Stomach smooth muscle (tissue), 2 donors: ENCODE measurements around the gene SGCD.
A peak's percentile ranks its signal among the peaks of the same experiment; 100 is the strongest.

Source experiments
- H3K27ac ChIP-seq: one replicate; pipeline ENCODE4 v1.7.0; 2013; ENCODE audit warnings: mild to moderate bottlenecking, low read length, inconsistent platforms
- H3K27me3 ChIP-seq, 2 donors: one replicate each; pipeline ENCODE4 v1.7.0; 2013; ENCODE audit warnings: low read length in 2 of 2; ENCODE audit not compliant: insufficient read depth in 2 of 2, control insufficient read depth in 1 of 2
- H3K36me3 ChIP-seq, 2 donors: one replicate each; pipeline ENCODE4 v1.7.0; 2013; ENCODE audit warnings: low read length in 2 of 2; ENCODE audit not compliant: control insufficient read depth in 2 of 2, insufficient read depth in 2 of 2
- H3K4me1 ChIP-seq: one replicate; pipeline ENCODE4 v1.7.0; 2013; ENCODE audit warnings: low read length; ENCODE audit not compliant: control insufficient read depth, insufficient read depth
- H3K4me3 ChIP-seq, 2 donors: one replicate each; pipeline ENCODE4 v1.7.0; 2013; ENCODE audit warnings: low read length in 2 of 2
- H3K9ac ChIP-seq, 2 donors: one replicate each; pipeline ENCODE4 v1.7.0; 2013; ENCODE audit warnings: low read length in 2 of 2, mild to moderate bottlenecking in 1 of 2
- H3K9me3 ChIP-seq, 2 donors: one replicate each; pipeline ENCODE4 v1.7.0; 2013; ENCODE audit warnings: low read length in 2 of 2; ENCODE audit not compliant: control insufficient read depth in 2 of 2
- donor health status: healthy.
- donor health status: Pancreatic carcinoma.

Gene SGCD

DNA sequence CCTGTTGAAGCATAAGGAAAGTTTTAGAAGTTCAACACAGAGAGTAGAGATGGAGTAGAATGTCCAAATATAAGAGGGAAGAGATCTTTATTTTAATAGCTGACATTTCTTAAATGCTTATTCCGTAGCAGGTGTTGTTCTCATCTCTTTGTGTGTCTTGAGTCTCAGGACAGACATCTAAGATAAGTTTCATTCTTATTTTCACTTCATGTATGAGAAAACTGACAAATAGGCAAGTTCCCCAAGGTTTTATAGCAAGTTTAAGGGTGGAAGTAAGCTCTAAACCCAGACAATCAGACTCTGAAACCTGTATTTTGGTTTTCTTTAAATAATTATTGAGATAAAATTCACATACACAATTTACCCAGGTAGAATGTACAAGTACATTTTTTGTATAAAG is 294.8 kb downstream of the SGCD start:
- H3K27me3 ChIP-seq: no peaks in the 10 kb centered on the region
- H3K4me3 ChIP-seq: no peak overlapping the region
- no peak overlapping the region for H3K27ac ChIP-seq
- no peak overlapping the region for H3K9ac ChIP-seq
- no peaks in the 10 kb centered on the region for H3K4me1 ChIP-seq
- no peaks in the 10 kb centered on the region for H3K9me3 ChIP-seq
- no peaks in the 10 kb centered on the region for H3K36me3 ChIP-seq

DNA sequence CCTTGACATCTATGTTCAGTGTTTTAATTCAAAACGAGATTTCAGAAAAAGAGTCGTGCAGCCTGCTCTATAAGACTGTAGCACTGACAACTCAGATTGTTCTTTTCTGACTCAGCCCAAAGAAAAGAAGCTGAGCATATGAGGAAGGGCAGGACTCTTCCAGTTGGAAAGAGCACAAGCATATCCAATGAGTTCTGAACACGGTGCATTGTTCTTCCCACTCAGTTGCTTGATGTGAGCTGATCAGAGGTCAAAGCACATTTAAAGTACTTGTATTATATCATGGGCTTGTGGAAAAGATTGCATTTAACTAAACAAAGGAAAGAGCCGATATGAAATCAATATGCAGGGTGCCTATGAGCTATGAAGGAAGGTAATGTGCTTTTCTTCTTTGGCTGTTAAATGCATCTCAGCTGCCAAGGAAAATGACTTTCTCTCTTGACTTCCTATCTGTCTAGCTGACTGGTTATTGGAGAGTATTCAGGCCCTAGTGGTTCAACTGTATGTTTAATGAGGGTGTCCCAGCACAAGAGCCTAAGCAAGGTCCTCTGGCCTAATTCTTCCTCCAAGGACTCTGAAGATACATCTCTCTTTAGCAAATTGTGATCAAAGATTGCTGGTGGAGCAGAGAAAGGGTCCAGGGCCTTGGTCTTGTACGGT is 296.5 kb downstream of the SGCD start:
- Histone ChIP-seq H3K36me3 (no peaks in the 10 kb centered on the region), H3K9ac (no peak overlapping the region), H3K4me3 (no peak overlapping the region), H3K4me1 (no peaks in the 10 kb centered on the region), H3K27ac (no peak overlapping the region), H3K27me3 (no peaks in the 10 kb centered on the region), H3K9me3 (no peaks in the 10 kb centered on the region)

DNA sequence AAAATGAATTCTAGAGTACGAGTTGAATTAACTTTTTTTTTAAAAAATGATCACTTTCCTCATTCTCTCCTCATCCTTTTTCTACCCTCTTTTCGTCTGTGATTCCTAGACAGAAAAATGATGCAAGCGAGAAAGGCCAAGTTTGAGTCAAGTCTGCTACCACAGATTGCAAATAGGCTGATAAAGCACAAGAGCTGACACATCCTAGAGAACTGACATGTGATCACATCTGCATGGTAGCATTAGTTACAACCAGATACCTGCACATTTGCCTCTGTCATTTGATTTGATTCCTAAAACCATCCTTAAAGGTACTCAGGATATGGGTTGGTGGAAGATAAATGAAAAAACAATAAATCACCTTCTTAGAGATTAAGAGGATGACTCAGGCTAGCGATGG is 297.7 kb downstream of the SGCD start:
- Histone ChIP-seq H3K9ac (no peak overlapping the region), H3K27ac (no peak overlapping the region)

DNA sequence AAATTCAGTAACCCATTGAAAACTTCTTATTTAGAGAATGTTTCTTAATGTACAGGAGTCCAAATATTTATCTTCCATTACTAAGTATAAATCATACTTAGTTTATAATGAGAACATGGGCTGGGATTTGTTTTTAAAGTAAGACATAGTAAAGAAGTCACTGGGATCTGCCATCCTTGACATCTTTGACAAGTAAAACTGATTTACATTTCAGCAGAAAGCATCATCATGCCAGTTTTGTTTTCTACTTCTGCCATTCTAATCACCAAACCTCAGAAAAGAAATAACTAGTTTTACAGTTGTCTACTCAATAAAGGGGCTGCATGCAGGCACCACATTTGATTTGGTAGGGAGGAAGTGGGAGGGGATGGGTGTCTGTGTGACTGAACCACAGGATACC is 301.5 kb downstream of the SGCD start:
- Histone ChIP-seq H3K27ac (no peak overlapping the region), H3K9ac (no peak overlapping the region), H3K36me3 (no peaks in the 10 kb centered on the region), H3K9me3 (no peaks in the 10 kb centered on the region), H3K4me3 (no peak overlapping the region), H3K4me1 (no peaks in the 10 kb centered on the region), H3K27me3 (no peaks in the 10 kb centered on the region)

More for the DNA sequence above, 297.7 kb downstream of the SGCD start:
- no peaks in the 10 kb centered on the region for H3K36me3 ChIP-seq
- no peaks in the 10 kb centered on the region for H3K4me1 ChIP-seq
- no peak overlapping the region for H3K4me3 ChIP-seq
- H3K27me3 ChIP-seq: no peaks in the 10 kb centered on the region
- H3K9me3 ChIP-seq: no peaks in the 10 kb centered on the region

DNA sequence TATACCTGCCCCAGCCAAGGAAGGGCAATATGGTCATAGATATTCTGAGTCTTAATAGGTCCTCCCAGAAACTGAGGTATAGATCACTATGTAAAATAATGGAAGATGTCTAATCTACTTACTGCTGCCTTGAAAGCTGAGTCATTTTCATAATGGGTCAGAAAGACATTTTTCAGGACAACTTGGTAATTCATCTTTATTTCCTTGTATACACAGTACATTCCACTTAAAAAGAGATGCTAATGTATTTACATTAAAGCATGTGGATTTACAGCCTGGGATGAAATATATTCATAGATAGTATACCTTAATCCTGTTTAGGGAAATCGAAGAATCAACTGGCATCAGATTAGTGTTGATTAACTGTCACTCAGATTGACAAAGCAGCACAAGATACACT is 304.0 kb downstream of the SGCD start:
- Histone ChIP-seq H3K27me3 (no peaks in the 10 kb centered on the region), H3K4me1 (no peaks in the 10 kb centered on the region), H3K9ac (no peak overlapping the region), H3K4me3 (no peak overlapping the region), H3K36me3 (no peaks in the 10 kb centered on the region), H3K27ac (no peak overlapping the region), H3K9me3 (no peaks in the 10 kb centered on the region)

DNA sequence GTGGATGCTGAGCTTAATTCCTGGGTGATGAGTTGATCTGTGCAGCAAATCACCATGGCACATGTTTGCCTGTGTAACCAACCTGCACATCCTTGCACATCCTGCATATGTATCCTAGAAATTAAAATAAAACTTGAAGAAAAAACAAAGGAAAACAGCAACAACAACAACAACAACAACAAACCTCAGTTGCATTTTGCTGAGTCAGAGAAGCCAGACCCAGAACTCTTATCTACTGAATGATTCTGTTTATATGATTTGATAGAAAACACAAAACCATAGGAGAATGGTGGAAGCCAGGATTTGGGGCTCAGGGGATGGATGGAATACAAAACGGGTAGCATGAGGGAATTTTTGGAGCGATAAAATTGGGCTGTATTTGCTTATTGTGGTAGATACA is 307.3 kb downstream of the SGCD start:
- peaks cover 0 to 4% of the 10 kb centered on the region in 2 donors for H3K36me3 ChIP-seq
- no peaks in the 10 kb centered on the region for H3K27me3 ChIP-seq
- no peaks in the 10 kb centered on the region for H3K9me3 ChIP-seq
- no peak overlapping the region for H3K4me3 ChIP-seq
- H3K9ac ChIP-seq: no peak overlapping the region
- H3K27ac ChIP-seq: no peak overlapping the region
- H3K4me1 ChIP-seq: no peaks in the 10 kb centered on the region

DNA sequence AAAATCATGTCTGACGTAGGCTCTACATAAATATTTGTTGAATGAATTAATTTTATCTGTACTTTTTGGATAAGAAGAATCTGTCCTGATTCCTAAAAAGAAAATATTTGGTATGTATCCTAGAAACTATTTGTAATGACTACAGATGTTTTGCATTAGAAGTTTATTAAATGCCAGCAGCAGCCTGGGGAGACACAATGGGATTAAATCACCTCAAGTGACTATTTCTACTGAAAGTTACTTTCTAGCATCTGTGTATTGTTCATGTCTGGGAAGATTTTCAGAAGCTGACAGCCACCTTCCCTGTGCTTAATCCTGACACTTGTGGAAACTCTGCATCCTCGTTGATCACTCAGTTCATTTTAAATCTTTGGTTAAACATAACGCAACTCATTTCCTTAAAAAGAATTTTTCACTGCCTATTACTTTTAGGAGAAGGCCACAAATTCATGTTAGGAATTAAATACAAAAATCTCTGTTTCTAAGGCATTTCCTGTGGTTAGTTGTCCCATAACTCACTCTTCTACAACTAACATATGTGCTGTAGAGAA is 313.8 kb downstream of the SGCD start:
- no peaks in the 10 kb centered on the region for H3K27me3 ChIP-seq
- no peak overlapping the region for H3K4me3 ChIP-seq
- H3K9me3 ChIP-seq: no peaks in the 10 kb centered on the region
- peak overlapping the region in 1 of 2 donors; percentile 2 for H3K9ac ChIP-seq
- peaks cover 3% of the 10 kb centered on the region for H3K4me1 ChIP-seq
- H3K36me3 ChIP-seq: peaks cover 0 to 4% of the 10 kb centered on the region in 2 donors
- H3K27ac ChIP-seq: peak overlapping the region; percentile 60

DNA sequence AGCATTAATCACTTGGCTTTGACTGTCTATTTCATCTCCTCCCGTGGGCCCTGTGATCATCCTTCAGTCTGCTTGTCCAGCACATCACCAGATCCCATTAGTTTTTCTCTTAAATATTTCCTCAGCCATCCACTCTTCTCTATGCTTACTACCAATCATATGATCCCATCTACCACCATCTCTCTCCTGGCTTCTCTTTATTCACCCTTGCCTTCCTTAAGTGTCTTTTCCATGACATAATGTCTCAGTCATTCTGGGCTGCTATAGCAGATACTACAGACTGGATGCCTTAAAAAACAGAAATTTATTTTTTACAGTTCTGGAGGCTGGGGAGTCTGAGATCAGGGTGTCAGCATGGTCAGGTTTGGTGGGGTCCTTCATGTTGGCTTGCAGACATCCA is 314.7 kb downstream of the SGCD start:
- peaks cover 0 to 4% of the 10 kb centered on the region in 2 donors for H3K36me3 ChIP-seq
- H3K4me3 ChIP-seq: no peak overlapping the region
- H3K27me3 ChIP-seq: no peaks in the 10 kb centered on the region
- H3K9ac ChIP-seq: no peak overlapping the region
- H3K27ac ChIP-seq: peak overlapping the region; percentile 60
- no peaks in the 10 kb centered on the region for H3K9me3 ChIP-seq
- H3K4me1 ChIP-seq: peaks cover 3% of the 10 kb centered on the region

DNA sequence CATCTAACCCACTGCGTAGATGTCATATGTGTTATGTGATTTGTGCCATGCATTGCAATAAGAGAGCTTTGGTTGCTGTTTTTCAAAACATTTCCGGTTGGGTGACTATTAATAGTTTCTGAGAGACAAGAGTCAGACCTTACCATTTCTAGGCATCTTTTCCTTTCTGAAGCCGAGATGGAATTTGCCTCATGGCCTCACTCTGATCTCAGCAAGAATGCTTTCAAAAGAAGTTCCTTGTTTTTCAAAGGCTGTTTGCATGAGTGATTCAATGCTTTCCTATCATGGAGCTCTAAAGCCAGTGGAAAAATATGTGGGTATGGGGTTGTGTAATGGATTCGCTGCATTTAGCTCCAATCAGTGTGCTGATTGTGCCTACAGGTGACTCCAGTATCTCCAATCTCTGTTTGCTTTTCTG is 320.1 kb downstream of the SGCD start:
- H3K9ac ChIP-seq: no peak overlapping the region
- H3K36me3 ChIP-seq: no peaks in the 10 kb centered on the region
- H3K4me3 ChIP-seq: no peak overlapping the region
- no peaks in the 10 kb centered on the region for H3K9me3 ChIP-seq
- no peaks in the 10 kb centered on the region for H3K4me1 ChIP-seq
- peak overlapping the region; percentile 80 for H3K27ac ChIP-seq
- no peaks in the 10 kb centered on the region for H3K27me3 ChIP-seq

DNA sequence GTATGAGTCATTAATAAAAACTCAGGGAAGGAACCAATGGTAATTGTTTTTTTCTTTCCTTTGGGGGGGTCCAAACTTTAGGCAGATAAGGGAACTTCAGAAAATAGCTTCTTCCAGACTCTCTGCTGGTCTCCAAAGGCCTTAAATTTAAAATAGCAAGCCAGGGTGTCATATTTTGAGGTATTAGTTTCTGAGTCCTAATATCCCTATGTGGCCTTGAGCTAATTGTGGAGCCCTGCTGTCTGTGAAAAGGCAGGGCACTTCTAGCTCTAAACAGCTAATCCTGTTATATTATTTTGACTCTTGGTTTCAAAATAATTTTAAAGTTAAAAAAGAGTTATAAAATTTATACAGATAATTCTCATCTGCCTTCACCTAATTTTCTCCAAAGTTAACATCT is 327.5 kb downstream of the SGCD start:
- H3K27me3 ChIP-seq: no peaks in the 10 kb centered on the region
- H3K36me3 ChIP-seq: no peaks in the 10 kb centered on the region
- no peak overlapping the region for H3K27ac ChIP-seq
- no peaks in the 10 kb centered on the region for H3K9me3 ChIP-seq
- H3K4me3 ChIP-seq: no peak overlapping the region
- no peaks in the 10 kb centered on the region for H3K4me1 ChIP-seq
- no peak overlapping the region for H3K9ac ChIP-seq

DNA sequence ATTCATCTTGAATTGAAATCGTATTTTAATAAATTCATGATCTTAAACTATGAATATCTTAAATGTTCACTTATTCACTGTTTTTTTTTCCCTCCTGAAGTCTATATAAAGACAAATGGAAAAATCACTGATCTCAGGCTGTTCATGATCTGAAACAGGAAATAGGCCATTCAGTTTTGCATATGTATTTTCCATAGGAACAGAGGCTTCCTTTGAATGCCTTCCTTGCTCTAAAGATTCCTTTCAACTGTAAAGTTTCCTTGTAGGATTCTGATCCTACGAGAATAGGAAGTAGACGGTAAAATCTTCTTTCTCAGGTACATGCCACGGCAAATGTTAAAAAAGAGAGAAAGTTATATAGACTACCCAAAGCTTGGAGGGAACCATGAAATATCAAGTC is 328.8 kb downstream of the SGCD start:
- H3K27me3 ChIP-seq: no peaks in the 10 kb centered on the region
- H3K4me1 ChIP-seq: no peaks in the 10 kb centered on the region
- no peak overlapping the region for H3K9ac ChIP-seq
- H3K36me3 ChIP-seq: no peaks in the 10 kb centered on the region
- H3K4me3 ChIP-seq: no peak overlapping the region
- H3K27ac ChIP-seq: no peak overlapping the region
- no peaks in the 10 kb centered on the region for H3K9me3 ChIP-seq
